ENCODE measurements around the gene ASPSCR1.

DNA sequence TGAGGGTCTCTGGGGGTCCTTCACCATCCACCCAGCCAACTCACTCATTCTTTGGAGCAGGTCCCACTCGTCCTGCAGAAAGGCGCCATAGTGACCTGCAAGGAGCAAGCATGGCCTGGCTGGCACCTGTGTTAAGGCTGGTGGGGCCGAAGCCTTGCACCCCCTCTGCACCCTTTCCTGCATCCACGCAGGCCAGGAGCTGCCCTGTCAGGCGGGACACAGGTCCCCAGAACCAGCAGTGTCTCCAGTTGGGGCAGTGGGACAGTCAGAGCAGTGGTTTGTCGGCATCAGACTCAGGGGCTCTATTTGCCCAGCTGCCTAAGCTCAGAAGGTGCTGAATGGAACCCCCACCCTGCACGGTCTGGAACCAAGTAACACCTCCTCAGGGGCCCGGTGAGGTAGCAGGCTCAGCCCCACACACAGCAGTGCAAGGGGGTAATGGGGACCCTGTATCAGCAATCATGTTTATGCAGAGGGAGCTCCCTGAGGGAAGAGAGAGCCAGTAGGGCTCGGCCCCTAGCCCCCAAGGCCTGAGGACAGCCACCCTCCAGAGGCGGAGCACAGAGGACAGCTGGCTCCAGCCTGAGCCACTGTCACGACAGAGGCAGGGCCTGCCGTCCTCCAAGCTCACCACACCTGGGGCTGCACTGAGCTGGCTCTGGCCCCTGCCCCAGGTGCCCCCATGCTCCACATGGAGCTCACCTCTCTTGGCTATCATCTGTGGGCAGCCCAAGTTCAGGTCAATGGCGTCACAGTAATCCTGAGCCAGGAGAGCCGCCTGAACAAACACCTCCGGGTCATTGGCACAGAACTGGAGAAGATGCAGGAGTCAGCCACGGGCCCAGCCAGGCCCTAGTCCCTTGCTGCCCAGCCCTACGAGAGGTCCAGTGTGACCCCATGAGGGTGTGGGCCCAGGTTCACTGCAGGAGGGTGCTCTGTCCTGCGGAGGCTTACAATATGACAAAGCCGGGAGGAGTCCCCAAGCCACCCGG is 86.3 kb downstream of the ASPSCR1 start:
- TF ChIP-seq, protein P1, sequence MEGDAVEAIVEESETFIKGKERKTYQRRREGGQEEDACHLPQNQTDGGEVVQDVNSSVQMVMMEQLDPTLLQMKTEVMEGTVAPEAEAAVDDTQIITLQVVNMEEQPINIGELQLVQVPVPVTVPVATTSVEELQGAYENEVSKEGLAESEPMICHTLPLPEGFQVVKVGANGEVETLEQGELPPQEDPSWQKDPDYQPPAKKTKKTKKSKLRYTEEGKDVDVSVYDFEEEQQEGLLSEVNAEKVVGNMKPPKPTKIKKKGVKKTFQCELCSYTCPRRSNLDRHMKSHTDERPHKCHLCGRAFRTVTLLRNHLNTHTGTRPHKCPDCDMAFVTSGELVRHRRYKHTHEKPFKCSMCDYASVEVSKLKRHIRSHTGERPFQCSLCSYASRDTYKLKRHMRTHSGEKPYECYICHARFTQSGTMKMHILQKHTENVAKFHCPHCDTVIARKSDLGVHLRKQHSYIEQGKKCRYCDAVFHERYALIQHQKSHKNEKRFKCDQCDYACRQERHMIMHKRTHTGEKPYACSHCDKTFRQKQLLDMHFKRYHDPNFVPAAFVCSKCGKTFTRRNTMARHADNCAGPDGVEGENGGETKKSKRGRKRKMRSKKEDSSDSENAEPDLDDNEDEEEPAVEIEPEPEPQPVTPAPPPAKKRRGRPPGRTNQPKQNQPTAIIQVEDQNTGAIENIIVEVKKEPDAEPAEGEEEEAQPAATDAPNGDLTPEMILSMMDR (IDR thresholded peaks at IDR 0.05; ENCODE audit: low read depth, low read length) = no peak
- TF ChIP-seq MYC (IDR thresholded peaks at IDR 0.05; ENCODE audit: low read depth, low read length) = no peak
